GM04503 (cell line): ENCODE measurements around the gene KLHL30.

Experiments
- DNase-seq: peaks from one replicate; pipeline ENCODE4 v3.0.0-alpha.2; 2012; ENCODE audit warnings: low read depth

The KLHL30 gene

GRCh38 chr2:238131761-238132462 lies 6.6 kb upstream of the KLHL30 start:
- no peak for DNase-seq

- DNase-seq, result no peak
These were observed 5.7 kb upstream of the KLHL30 start for GRCh38 chr2:238132463-238133450.

- DNase-seq, result no peak
These were observed 4.7 kb upstream of the KLHL30 start for GRCh38 chr2:238133499-238134392.

GRCh38 chr2:238134393-238134785 lies 4.1 kb upstream of the KLHL30 start:
- no peak for DNase-seq

- no peak for DNase-seq
These were observed 2.8 kb upstream of the KLHL30 start for GRCh38 chr2:238135601-238136150.

GRCh38 chr2:238136820-238137537 lies 1.5 kb upstream of the KLHL30 start:
- DNase-seq, result no peak

- DNase-seq, result no peak
These were observed 583 bp upstream of the KLHL30 start for GRCh38 chr2:238137885-238138284.

GRCh38 chr2:238139196-238140039 lies 950 bp downstream of the KLHL30 start:
- DNase-seq, result no peak

GRCh38 chr2:238140040-238140439 lies 1.6 kb downstream of the KLHL30 start:
- no peak for DNase-seq

GRCh38 chr2:238140721-238141540 lies 2.5 kb downstream of the KLHL30 start:
- no peak for DNase-seq

- DNase-seq, result no peak
These were observed 3.3 kb downstream of the KLHL30 start for GRCh38 chr2:238141541-238142318.

GRCh38 chr2:238142382-238143205 lies 4.1 kb downstream of the KLHL30 start:
- DNase-seq, result no peak

- DNase-seq, result peak; percentile 68
These were observed 4.9 kb downstream of the KLHL30 start for GRCh38 chr2:238143239-238143951.

GRCh38 chr2:238144262-238144661 lies 5.8 kb downstream of the KLHL30 start:
- DNase-seq, result no peak

GRCh38 chr2:238145046-238145445 lies 6.6 kb downstream of the KLHL30 start:
- no peak for DNase-seq

GRCh38 chr2:238145851-238146250 lies 7.4 kb downstream of the KLHL30 start:
- DNase-seq, result no peak
